Gastroesophageal sphincter (tissue), 3 donors: Measurements from ENCODE around the gene TMEM54.

Experiments used
- CTCF ChIP-seq, 4 experiments: fragments of 200-600 bp in 2 of 4; fragments of 450-650 bp in 2 of 4; sonication (generic) in 1 of 4; IDR thresholded peaks; one replicate each; pipeline ENCODE4 v1.5.1; 2017 to 2019; ENCODE audit warnings: antibody characterized with exemption in 4 of 4, mild to moderate bottlenecking in 2 of 4, moderate library complexity in 2 of 4
- EP300 ChIP-seq: sonication (generic); formaldehyde crosslinking; IDR thresholded peaks from one replicate; pipeline ENCODE4 v1.6.1; 2017; ENCODE audit warnings: antibody characterized with exemption, mild to moderate bottlenecking
- POLR2AphosphoS5 ChIP-seq: sonication (generic); formaldehyde crosslinking; IDR thresholded peaks from one replicate; pipeline ENCODE4 v1.6.1; 2017; ENCODE audit warnings: antibody characterized with exemption

- TF ChIP-seq CTCF (IDR thresholded peaks at IDR 0.05) (no peak), EP300 (no peak), POLR2AphosphoS5 (no peak)
These were observed 19.0 kb downstream of the TMEM54 start for GRCh38 chr1:32881871-32882850.
